B cell (primary cell): ENCODE results near the gene CSMD2. TPM values are rescaled to one million over a fixed set of nuclear protein-coding genes. Genes with fewer than 3 reads are reported as not detected.

Experiments used
- ATAC-seq: fragments of 200-7000 bp; cut with Tn5 transposase; one replicate; pipeline ENCODE4 v1.10.0; 2021; ENCODE audit warnings: low read depth, mild to moderate bottlenecking, moderate number of reproducible peaks, moderate library complexity
- CTCF ChIA-PET: fragments of 350-600 bp; sonication (Branson Sonifier 250); formaldehyde crosslinking; loops from one replicate; lab custom pipeline; 2021; ENCODE audit warnings: antibody characterized with exemption, inconsistent platforms; lab: Charles Lee
- POLR2A ChIA-PET: fragments of 350-600 bp; sonication (Branson Sonifier 250); formaldehyde crosslinking; loops from one replicate; lab custom pipeline; 2021; ENCODE audit warnings: antibody characterized with exemption; lab: Charles Lee
- DNase-seq: peaks from one replicate; pipeline ENCODE4 v3.0.0; 2013
- H2AFZ ChIP-seq: 2 replicates; pipeline ENCODE4 v1.6.1; 2012; ENCODE audit warnings: mild to moderate bottlenecking, low read depth, low read length; ENCODE audit not compliant: insufficient read depth, poor library complexity, severe bottlenecking
- H3K27ac ChIP-seq, 2 donors: 1 replicate in 1 of 2; 2 replicates in 1 of 2; pipeline ENCODE4 v1.5.1; 2012 to 2013; ENCODE audit warnings: low read length in 2 of 2, mild to moderate bottlenecking in 2 of 2, moderate library complexity in 1 of 2
- H3K27me3 ChIP-seq, 4 experiments: fragments of 200-600 bp in 1 of 4; sonication (generic) in 1 of 4; replicated peaks in 1 of 4; 1 replicate in 2 of 4; 2 replicates in 2 of 4; pipeline versions ENCODE4 v1.6.1 to v1.7.0; 2013 to 2016; ENCODE audit warnings: low read length in 3 of 4, mild to moderate bottlenecking in 2 of 4, mixed read lengths in 1 of 4, moderate library complexity in 1 of 4; ENCODE audit not compliant: insufficient read depth in 4 of 4, control insufficient read depth in 3 of 4; ENCODE audit errors: control extremely low read depth in 1 of 4
- H3K36me3 ChIP-seq, 2 experiments: replicated peaks in 1 of 2; 1 replicate in 1 of 2; 2 replicates in 1 of 2; pipeline versions ENCODE4 v1.6.1 to v1.7.1; 2013; ENCODE audit warnings: low read length in 1 of 2; ENCODE audit not compliant: insufficient read depth in 2 of 2, control insufficient read depth in 1 of 2; ENCODE audit errors: control extremely low read depth in 1 of 2, extremely low read depth in 1 of 2
- H3K4me1 ChIP-seq, 2 donors: fragments of 200-600 bp in 1 of 2; sonication (generic) in 1 of 2; 1 replicate in 1 of 2; 2 replicates in 1 of 2; pipeline versions ENCODE4 v1.5.1 to v1.6.1; 2013 to 2017; ENCODE audit warnings: low read length in 2 of 2; ENCODE audit not compliant: control insufficient read depth in 2 of 2, insufficient read depth in 2 of 2
- H3K4me2 ChIP-seq: replicated peaks from 2 replicates; pipeline ENCODE3; 2012; ENCODE audit warnings: mild to moderate bottlenecking, low read depth, low read length; ENCODE audit not compliant: poor library complexity, severe bottlenecking
- H3K4me3 ChIP-seq, 5 experiments: fragments of 200-600 bp in 1 of 5; sonication (generic) in 1 of 5; 1 replicate in 3 of 5; 2 replicates in 2 of 5; pipeline versions ENCODE4 v1.5.1 to v1.7.0; 2011 to 2016; ENCODE audit warnings: low read length in 4 of 5, mild to moderate bottlenecking in 4 of 5, low read depth in 2 of 5, control low read depth in 1 of 5, moderate library complexity in 1 of 5; ENCODE audit not compliant: insufficient read depth in 1 of 5; ENCODE audit errors: control extremely low read depth in 1 of 5, extremely low read depth in 1 of 5
- H3K79me2 ChIP-seq: fragments of 200-600 bp; sonication (generic); one replicate; pipeline ENCODE4 v1.6.0; 2016; ENCODE audit warnings: low read length; ENCODE audit not compliant: control insufficient read depth, insufficient read depth
- H3K9ac ChIP-seq: fragments of 200-600 bp; sonication (generic); 2 replicates; pipeline ENCODE4 v1.6.1; 2017; ENCODE audit warnings: mild to moderate bottlenecking, low read length, moderate library complexity
- H3K9me3 ChIP-seq, 3 donors: one replicate each; pipeline versions ENCODE4 v1.6.1 to v1.7.1; 2013; ENCODE audit warnings: low read length in 2 of 3; ENCODE audit not compliant: control insufficient read depth in 2 of 3, insufficient read depth in 1 of 3; ENCODE audit errors: control extremely low read depth in 1 of 3
- H4K20me1 ChIP-seq: 2 replicates; pipeline ENCODE4 v1.6.0; 2012; ENCODE audit warnings: mild to moderate bottlenecking, low read length; ENCODE audit not compliant: insufficient read depth, control insufficient read depth, poor library complexity, severe bottlenecking
- H3K27ac Mint-ChIP-seq: one replicate; pipeline ENCODE4 v1.8.0; 2021; ENCODE audit warnings: mixed read lengths
- H3K27me3 Mint-ChIP-seq: one replicate; pipeline ENCODE4 v1.8.0; 2021; ENCODE audit warnings: mixed read lengths
- H3K4me1 Mint-ChIP-seq: one replicate; pipeline ENCODE4 v1.8.0; 2021; ENCODE audit warnings: mixed read lengths
- H3K4me3 Mint-ChIP-seq: one replicate; pipeline ENCODE4 v1.8.0; 2021; ENCODE audit warnings: mixed read lengths
- H3K9me3 Mint-ChIP-seq: one replicate; pipeline ENCODE4 v1.8.0; 2022; ENCODE audit warnings: mixed read lengths; ENCODE audit not compliant: insufficient read depth
- CTCF ChIP-seq: fragments of 200-600 bp; IDR thresholded peaks from one replicate; pipeline ENCODE4 v1.8.0; 2022; ENCODE audit warnings: antibody characterized with exemption, mild to moderate bottlenecking
- EZH2 ChIP-seq: IDR thresholded peaks from 2 replicates; pipeline ENCODE4 v1.6.1; 2012; ENCODE audit warnings: borderline replicate concordance, low read depth, mild to moderate bottlenecking, moderate library complexity, low read length; ENCODE audit not compliant: insufficient read depth, poor library complexity, severe bottlenecking
- WGBS: methylation state at CpG from one replicate; pipeline ENCODE4 v1.1.5; 2013; ENCODE audit warnings: missing lambda C conversion rate; ENCODE audit not compliant: insufficient coverage; 5-methylcytosine and 5-hydroxymethylcytosine counted together
- intact Hi-C: fragments of 100-400 bp; cut with micrococcal nuclease; formaldehyde crosslinking; loops from one replicate; pipeline ENCODE4 v1.10.0; 2022
- polyA plus RNA-seq: library from polyadenylated mRNA; depleted of rRNA; stranded (reverse); fragments of >200 nt; gene quantifications from 2 replicates; pipeline ENCODE4 v1.2.3, GENCODE V29; 2012
- total RNA-seq, 2 donors: library from RNA; stranded (reverse); fragments of 120-200 nt in 1 of 2; gene quantifications; 1 replicate in 1 of 2; 2 replicates in 1 of 2; pipeline versions ENCODE4 v1.2.3 to v1.2.4, GENCODE V29; 2013 to 2022

Gene CSMD2
- total and polyA plus RNA-seq, 2 donors (not counting 1 experiment from before 2014, with no cell fraction given) = not detected

GRCh38 chr1:33826711-33827110 is 338.3 kb downstream of the CSMD2 start:
- no peaks in the 10 kb centered on the region for H3K4me1 ChIP-seq
- ChIA-PET CTCF (no interaction called here), POLR2A (no interaction called here)
- Mint-ChIP-seq H3K27me3 (peaks cover 13% of the 10 kb centered on the region), H3K4me3 (no peak overlapping the region), H3K27ac (no peak overlapping the region), H3K9me3 (peaks cover 5% of the 10 kb centered on the region), H3K4me1 (no peaks in the 10 kb centered on the region)
- H4K20me1 ChIP-seq = no peaks in the 10 kb centered on the region
- TF ChIP-seq CTCF (no peak), EZH2 (no peak)
- no peak overlapping the region for H3K4me3 ChIP-seq
- WGBS = 91% methylated on average over 5 of the region's 5 CpGs
- peaks cover 0 to 8% (median 0%) of the 10 kb centered on the region in 3 donors for H3K9me3 ChIP-seq
- no peak overlapping the region for H3K4me2 ChIP-seq
- no peaks in the 10 kb centered on the region for H3K27me3 ChIP-seq
- no peak overlapping the region for H3K27ac ChIP-seq
- H3K36me3 ChIP-seq = no peaks in the 10 kb centered on the region
- DNase-seq (no peak), ATAC-seq (no peak)
- no peak overlapping the region for H3K9ac ChIP-seq
- intact Hi-C loops = no loop called here
- H3K79me2 ChIP-seq = no peaks in the 10 kb centered on the region
- no peak overlapping the region for H2AFZ ChIP-seq

- Mint-ChIP-seq H3K27ac (no peak overlapping the region), H3K27me3 (peaks cover 13% of the 10 kb centered on the region), H3K4me3 (no peak overlapping the region), H3K4me1 (no peaks in the 10 kb centered on the region), H3K9me3 (peaks cover 5% of the 10 kb centered on the region)
- ChIA-PET CTCF (no interaction called here), POLR2A (no interaction called here)
- no peaks in the 10 kb centered on the region for H3K27me3 ChIP-seq
- no peak for DNase-seq
- H3K27ac ChIP-seq = no peak overlapping the region
- no peak overlapping the region for H3K9ac ChIP-seq
- ATAC-seq = no peak
- no peaks in the 10 kb centered on the region for H3K79me2 ChIP-seq
- no peaks in the 10 kb centered on the region for H4K20me1 ChIP-seq
- TF ChIP-seq CTCF (no peak), EZH2 (no peak)
- H2AFZ ChIP-seq = no peak overlapping the region
- H3K36me3 ChIP-seq = no peaks in the 10 kb centered on the region
- H3K4me2 ChIP-seq = no peak overlapping the region
- no peaks in the 10 kb centered on the region for H3K4me1 ChIP-seq
- intact Hi-C loops = no loop called here
- H3K4me3 ChIP-seq = no peak overlapping the region
- H3K9me3 ChIP-seq = peaks cover 0 to 8% (median 0%) of the 10 kb centered on the region in 3 donors
These were observed 338.7 kb downstream of the CSMD2 start for GRCh38 chr1:33826311-33826710.
